ENCODE results near the gene RUSC2. TPM values are rescaled to one million over a fixed set of nuclear protein-coding genes. Genes with fewer than 3 reads are reported as not detected.
"Not testable (repeated sequence)": the region's sequence is repeated elsewhere in the genome, so short reads cannot be mapped to it uniquely, and the experiment has no call there.

Gene RUSC2
- total RNA-seq, 1 donor from 2014 or later: 31.5 TPM

GRCh38 chr9:35487081-35487480 is 2.8 kb upstream of the RUSC2 start:
- Histone ChIP-seq H3K4me3 (no peak overlapping the region), H3K9me3 (no peaks in the 10 kb centered on the region), H3K27ac (no peak overlapping the region), H3K36me3 (no peaks in the 10 kb centered on the region), H3K27me3 (no peaks in the 10 kb centered on the region), H3K4me1 (peaks cover 12% of the 10 kb centered on the region)
- DNase-seq: no peak
- TF ChIP-seq CTCF (IDR thresholded peaks at IDR 0.05): no peak
- no peak for ATAC-seq
- intact Hi-C loops (cut with DNase I): loop anchor here (5.0 kb wide), 1 partner anchor 65 kb away; no protein-coding TSS in a partner anchor

GRCh38 chr9:35488021-35488420 is 1.9 kb upstream of the RUSC2 start:
- intact Hi-C loops (cut with DNase I): loop anchor here (5.0 kb wide), 1 partner anchor 64 kb away; no protein-coding TSS in a partner anchor
- DNase-seq (no peak), ATAC-seq (no peak)
- Histone ChIP-seq H3K4me3 (no peak overlapping the region), H3K4me1 (peaks cover 12% of the 10 kb centered on the region), H3K27me3 (no peaks in the 10 kb centered on the region), H3K27ac (no peak overlapping the region), H3K36me3 (no peaks in the 10 kb centered on the region), H3K9me3 (no peaks in the 10 kb centered on the region)
- TF ChIP-seq CTCF (IDR thresholded peaks at IDR 0.05): no peak

- TF ChIP-seq CTCF (IDR thresholded peaks at IDR 0.05): no peak
- H3K27ac ChIP-seq: peak overlapping the region; percentile 89
- DNase-seq: no peak
- H3K9me3 ChIP-seq: no peaks in the 10 kb centered on the region
- peaks cover 12% of the 10 kb centered on the region for H3K4me1 ChIP-seq
- H3K36me3 ChIP-seq: no peaks in the 10 kb centered on the region
- intact Hi-C loops (cut with DNase I): loop anchor here (5.0 kb wide), 1 partner anchor 64 kb away; no protein-coding TSS in a partner anchor
- H3K4me3 ChIP-seq: peak overlapping the region; percentile 84
- ATAC-seq: no peak
- H3K27me3 ChIP-seq: no peaks in the 10 kb centered on the region
Measured at GRCh38 chr9:35488566-35489312, 1.2 kb upstream of the RUSC2 start.

GRCh38 chr9:35490155-35490909 is 421 bp downstream of the RUSC2 start:
- Histone ChIP-seq H3K9me3 (no peaks in the 10 kb centered on the region), H3K4me3 (peak overlapping the region; percentile 84), H3K36me3 (no peaks in the 10 kb centered on the region), H3K27ac (peak overlapping the region; percentile 89), H3K4me1 (peaks cover 12% of the 10 kb centered on the region), H3K27me3 (no peaks in the 10 kb centered on the region)
- TF ChIP-seq CTCF (IDR thresholded peaks at IDR 0.05): no peak
- peak; percentile 58 for ATAC-seq
- no peak for DNase-seq
- intact Hi-C loops (cut with DNase I): no loop called here

GRCh38 chr9:35490910-35491465 is 1.1 kb downstream of the RUSC2 start:
- Histone ChIP-seq H3K9me3 (no peaks in the 10 kb centered on the region), H3K4me1 (peaks cover 12% of the 10 kb centered on the region), H3K27ac (peak overlapping the region; percentile 89), H3K27me3 (no peaks in the 10 kb centered on the region), H3K4me3 (peak overlapping the region; percentile 84), H3K36me3 (no peaks in the 10 kb centered on the region)
- DNase-seq (no peak), ATAC-seq (no peak)
- intact Hi-C loops (cut with DNase I): no loop called here
- TF ChIP-seq CTCF (IDR thresholded peaks at IDR 0.05): no peak

GRCh38 chr9:35493119-35493518 is 3.2 kb downstream of the RUSC2 start:
- ATAC-seq; H3K9me3 ChIP-seq; DNase-seq; H3K4me3 ChIP-seq; H3K27me3 ChIP-seq; intact Hi-C loops (cut with DNase I); H3K27ac ChIP-seq; H3K36me3 ChIP-seq: not testable (repeated sequence)
- H3K4me1 ChIP-seq: peaks cover 12% of the 10 kb centered on the region
